ENCODE measurements around the gene HIRA.

GRCh38 chr22:19422440-19423301, 8.9 kb downstream of the HIRA start:
- no peak for TF ChIP-seq CTCF (IDR thresholded peaks at IDR 0.05; ENCODE audit: low read length)
- no peak for TF ChIP-seq EZH2 (optimal IDR thresholded peaks at IDR 0.05; ENCODE audit: low read depth, low read length)
- no peak for TF ChIP-seq EZH2phosphoT487 (IDR thresholded peaks at IDR 0.05; ENCODE audit: low read length)
